Measurements from ENCODE around the gene PRR33.

PRR33 gene

GRCh38 chr11:1893581-1894359 lies 2.1 kb upstream of the PRR33 start:
- no peak for TF ChIP-seq EZH2 (IDR thresholded peaks at IDR 0.05; ENCODE audit: borderline replicate concordance, low read depth, low read length, severe bottlenecking)
- TF ChIP-seq CTCF (IDR thresholded peaks at IDR 0.05; ENCODE audit: borderline replicate concordance, extremely low read depth, low read length, poor library complexity, severe bottlenecking) = no peak
- H3K79me2 ChIP-seq (ENCODE audit: insufficient read depth, low read length) = peaks cover 7% of the 10 kb centered on the region; the same call in 1 of the 2 replicates
- H2AFZ ChIP-seq (ENCODE audit: low read depth, low read length) = no peak overlapping the region
- no peaks in the 10 kb centered on the region for H3K9me3 ChIP-seq (ENCODE audit: insufficient read depth, low read length, severe bottlenecking)
- H3K27me3 ChIP-seq (ENCODE audit: insufficient read depth, low read length, poor library complexity) = peaks cover 6% of the 10 kb centered on the region
- no peak overlapping the region for H3K9ac ChIP-seq (ENCODE audit: low read depth, low read length)
- H3K4me1 ChIP-seq (ENCODE audit: insufficient read depth, low read length) = peaks cover 29% of the 10 kb centered on the region
- ATAC-seq (ENCODE audit: insufficient read depth, low read depth) = no peak
- no peak overlapping the region for H3K4me3 ChIP-seq (ENCODE audit: low read depth in 1 of 2, low read length in 2 of 2)
- no peaks in the 10 kb centered on the region for H4K20me1 ChIP-seq (ENCODE audit: insufficient read depth, low read length)
- no peak overlapping the region for H3K4me2 ChIP-seq (ENCODE audit: insufficient read depth, low read length)
- DNase-seq = no peak
- no peaks in the 10 kb centered on the region; the same call in 1 of the 2 replicates for H3K36me3 ChIP-seq (ENCODE audit: insufficient read depth, low read length)
- no peak overlapping the region for H3K27ac ChIP-seq (ENCODE audit: low read length)

- Histone ChIP-seq H3K27me3 (ENCODE audit: insufficient read depth, low read length, poor library complexity) (peaks cover 4% of the 10 kb centered on the region), H3K4me2 (ENCODE audit: insufficient read depth, low read length) (no peak overlapping the region), H3K4me1 (ENCODE audit: insufficient read depth, low read length) (peaks cover 41% of the 10 kb centered on the region), H4K20me1 (ENCODE audit: insufficient read depth, low read length) (no peaks in the 10 kb centered on the region), H3K36me3 (ENCODE audit: insufficient read depth, low read length) (no peaks in the 10 kb centered on the region; the same call in 1 of the 2 replicates), H3K79me2 (ENCODE audit: insufficient read depth, low read length) (peaks cover 7% of the 10 kb centered on the region; the same call in 1 of the 2 replicates), H3K4me3 (ENCODE audit: low read depth in 1 of 2, low read length in 2 of 2) (no peak overlapping the region), H3K9ac (ENCODE audit: low read depth, low read length) (no peak overlapping the region), H3K27ac (ENCODE audit: low read length) (no peak overlapping the region), H2AFZ (ENCODE audit: low read depth, low read length) (no peak overlapping the region), H3K9me3 (ENCODE audit: insufficient read depth, low read length, severe bottlenecking) (no peaks in the 10 kb centered on the region)
- TF ChIP-seq CTCF (IDR thresholded peaks at IDR 0.05; ENCODE audit: borderline replicate concordance, extremely low read depth, low read length, poor library complexity, severe bottlenecking) (no peak), EZH2 (IDR thresholded peaks at IDR 0.05; ENCODE audit: borderline replicate concordance, low read depth, low read length, severe bottlenecking) (no peak)
- ATAC-seq (ENCODE audit: insufficient read depth, low read depth) = no peak
- DNase-seq = no peak
Observed at GRCh38 chr11:1892558-1892957, 863 bp upstream of the PRR33 start.

GRCh38 chr11:1892116-1892515 lies 421 bp upstream of the PRR33 start:
- no peak overlapping the region for H3K4me2 ChIP-seq (ENCODE audit: insufficient read depth, low read length)
- no peak overlapping the region for H3K4me3 ChIP-seq (ENCODE audit: low read depth in 1 of 2, low read length in 2 of 2)
- H4K20me1 ChIP-seq (ENCODE audit: insufficient read depth, low read length) = no peaks in the 10 kb centered on the region
- no peak overlapping the region for H3K9ac ChIP-seq (ENCODE audit: low read depth, low read length)
- no peak overlapping the region for H3K27ac ChIP-seq (ENCODE audit: low read length)
- no peak overlapping the region for H2AFZ ChIP-seq (ENCODE audit: low read depth, low read length)
- H3K36me3 ChIP-seq (ENCODE audit: insufficient read depth, low read length) = no peaks in the 10 kb centered on the region; the same call in 1 of the 2 replicates
- H3K4me1 ChIP-seq (ENCODE audit: insufficient read depth, low read length) = peaks cover 41% of the 10 kb centered on the region
- no peaks in the 10 kb centered on the region for H3K9me3 ChIP-seq (ENCODE audit: insufficient read depth, low read length, severe bottlenecking)
- no peak for ATAC-seq (ENCODE audit: insufficient read depth, low read depth)
- H3K27me3 ChIP-seq (ENCODE audit: insufficient read depth, low read length, poor library complexity) = no peaks in the 10 kb centered on the region
- no peak for DNase-seq
- H3K79me2 ChIP-seq (ENCODE audit: insufficient read depth, low read length) = peaks cover 7% of the 10 kb centered on the region; the same call in 1 of the 2 replicates
- TF ChIP-seq CTCF (IDR thresholded peaks at IDR 0.05; ENCODE audit: borderline replicate concordance, extremely low read depth, low read length, poor library complexity, severe bottlenecking) (no peak), EZH2 (IDR thresholded peaks at IDR 0.05; ENCODE audit: borderline replicate concordance, low read depth, low read length, severe bottlenecking) (no peak)

All from DND-41 (cell line).